SHP77 (cell line): Measurements from ENCODE around the gene ZDHHC11.
A peak's percentile ranks its signal among the peaks of the same experiment; 100 is the strongest.
"Not testable (repeated sequence)": the region's sequence is repeated elsewhere in the genome, so short reads cannot be mapped to it uniquely, and the experiment has no call there.

Source experiments
- DNase-seq, 2 experiments: peaks; one replicate each; lab custom pipeline; 2025; lab: John Stamatoyannopoulos, UW

ZDHHC11 gene

DNA sequence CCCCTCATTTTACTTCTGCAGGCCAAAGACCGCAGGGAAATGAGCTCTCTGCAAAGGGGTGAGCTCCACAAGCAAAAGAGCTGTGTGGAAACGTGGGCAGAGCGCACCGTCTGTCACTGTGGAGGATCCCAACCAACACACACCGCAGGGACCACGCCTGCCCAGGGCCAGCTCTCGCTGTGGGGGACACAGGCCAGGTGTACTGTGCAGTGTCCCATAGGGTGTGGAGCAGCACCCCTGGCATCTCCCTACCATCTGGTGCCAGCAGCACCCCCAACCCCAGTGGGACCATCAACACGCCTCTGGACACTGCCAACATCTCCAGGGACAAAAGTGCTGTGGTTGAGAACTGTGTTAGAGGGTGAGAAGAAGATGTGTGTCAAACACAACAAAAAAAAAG lies 27.9 kb upstream of the ZDHHC11 start:
- DNase-seq: not testable (repeated sequence)

GRCh38 chr5:878125-878524 lies 27.3 kb upstream of the ZDHHC11 start:
- no peak for DNase-seq

DNA sequence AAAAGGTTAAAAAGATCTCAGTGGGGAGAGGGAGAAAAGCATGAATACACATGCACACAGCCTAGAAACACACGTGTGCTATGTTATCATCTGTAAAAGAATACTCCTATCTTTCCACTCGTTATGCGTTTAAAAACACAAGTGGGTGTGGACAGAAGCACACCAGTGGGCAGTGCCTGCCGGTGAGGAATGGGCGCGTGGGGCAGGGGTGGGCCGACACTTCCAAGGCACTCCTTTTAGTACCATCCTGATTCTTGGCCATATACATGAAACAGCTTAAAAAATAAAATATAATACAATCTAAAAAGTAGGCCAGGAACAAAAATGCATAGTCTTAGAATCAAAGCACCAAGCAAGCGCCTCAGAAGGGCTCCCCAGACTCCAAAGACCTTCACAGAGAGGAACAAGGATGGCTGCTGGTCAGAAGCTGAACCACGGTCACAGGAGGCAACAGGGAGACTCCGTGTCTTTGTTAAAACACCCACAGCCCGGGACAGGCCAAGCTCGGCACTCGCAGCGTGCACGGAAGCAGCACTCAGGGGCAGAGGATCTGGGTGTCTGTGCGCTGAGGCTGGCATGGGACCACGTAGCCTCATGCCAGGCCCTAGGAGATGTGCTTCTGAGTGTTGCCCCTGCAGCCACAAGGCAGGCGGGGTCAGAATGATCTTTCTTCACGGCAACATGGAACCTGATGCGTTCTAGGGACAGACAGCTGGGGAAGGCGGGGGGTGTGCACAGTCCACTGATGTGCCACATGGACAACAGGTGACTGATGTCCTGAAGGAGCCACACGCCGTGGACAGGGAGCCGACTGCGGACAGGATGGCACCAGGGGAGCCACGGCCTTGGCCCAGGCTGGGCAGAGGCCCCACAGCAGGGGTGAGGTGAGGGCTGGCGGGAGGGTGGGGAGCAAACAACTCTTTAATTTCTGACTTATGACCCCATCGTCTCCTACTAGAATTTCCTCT lies 25.9 kb upstream of the ZDHHC11 start:
- no peak for DNase-seq

GRCh38 chr5:875931-876330 lies 25.1 kb upstream of the ZDHHC11 start:
- no peak for DNase-seq

DNA sequence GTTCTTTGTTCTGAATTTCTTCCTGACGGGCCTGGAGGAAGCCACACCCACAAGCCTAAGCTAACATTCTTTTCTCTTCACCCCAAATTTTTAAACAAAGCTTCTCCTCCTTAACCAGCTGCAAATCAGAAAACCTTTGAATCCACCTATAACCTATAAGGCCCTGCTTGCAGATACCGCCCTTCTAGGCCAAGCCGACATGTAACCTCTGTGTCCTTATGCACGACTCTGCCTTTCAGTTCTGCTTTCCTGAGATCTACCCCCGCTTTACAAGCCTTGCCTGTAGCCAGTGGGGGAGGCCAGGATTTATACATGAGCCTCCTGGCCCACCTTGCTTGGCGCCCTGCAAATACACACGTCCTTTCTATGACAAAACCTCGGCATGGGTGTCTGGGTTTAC lies 22.5 kb upstream of the ZDHHC11 start:
- no peak for DNase-seq

- DNase-seq: no peak
Measured at GRCh38 chr5:872301-872700, 21.5 kb upstream of the ZDHHC11 start.

GRCh38 chr5:871596-872298 lies 21.0 kb upstream of the ZDHHC11 start:
- no peak for DNase-seq

- no peak for DNase-seq
Measured at GRCh38 chr5:870956-871355, 20.2 kb upstream of the ZDHHC11 start.

DNA sequence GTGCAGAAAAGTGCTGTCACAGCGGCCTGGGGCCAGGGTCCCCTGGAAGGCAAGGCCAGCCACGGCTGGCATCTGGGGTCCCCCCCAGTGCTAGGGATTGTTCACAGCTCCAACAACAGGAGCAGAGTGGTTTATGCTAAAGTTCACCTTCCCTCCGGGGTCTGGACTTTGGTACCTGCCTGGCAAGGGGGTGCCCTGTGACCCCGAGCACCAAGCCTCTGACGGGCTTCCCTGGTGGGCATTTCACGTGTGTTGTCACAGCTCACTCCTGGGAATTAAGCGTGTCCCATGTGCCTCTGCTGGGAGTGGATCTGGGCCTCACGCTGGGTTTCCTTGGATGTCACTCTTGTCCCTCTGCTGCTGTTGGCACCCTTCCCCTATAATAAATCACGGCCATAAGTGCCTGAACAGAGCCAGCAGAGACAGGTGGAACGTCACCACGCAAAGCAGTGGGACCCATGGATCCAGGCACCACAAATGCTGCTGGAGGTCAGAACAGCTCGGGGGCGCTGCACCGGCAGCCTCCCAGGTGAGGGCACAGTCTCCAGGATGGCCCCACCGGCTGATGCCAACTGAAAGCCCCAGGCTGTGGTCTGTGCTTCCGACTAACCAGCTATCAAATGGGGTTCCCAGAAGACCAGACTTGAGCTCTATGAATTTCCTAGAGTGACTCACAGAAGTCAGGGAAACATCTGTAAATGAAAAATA lies 17.8 kb upstream of the ZDHHC11 start:
- no peak for DNase-seq

DNA sequence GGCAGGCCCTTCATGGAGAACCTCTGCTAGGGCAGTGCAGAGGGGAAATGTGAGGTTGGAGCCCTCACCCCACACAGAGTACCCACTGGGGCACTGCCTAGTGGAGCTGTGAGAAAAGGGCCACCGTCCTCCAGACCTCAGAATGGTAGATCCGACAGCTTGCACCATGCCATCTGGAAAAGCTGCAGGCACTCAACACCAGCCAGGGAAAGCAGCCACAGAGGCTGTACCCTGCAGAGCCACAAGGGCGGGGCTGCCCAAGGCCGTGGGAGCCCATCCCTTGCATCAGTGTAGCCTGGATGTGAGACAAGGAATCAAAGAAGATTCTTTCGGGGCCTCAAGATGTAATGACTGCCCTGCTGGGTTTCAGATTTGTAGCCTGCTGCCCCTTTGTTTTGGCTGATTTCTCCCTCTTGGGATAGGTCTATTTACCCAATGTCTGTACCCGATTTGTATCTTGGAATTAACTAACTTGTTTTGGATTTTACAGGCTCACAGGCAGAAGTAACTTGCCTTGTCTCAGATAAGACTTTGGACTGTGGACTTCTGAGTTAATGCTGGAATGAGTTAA lies 16.6 kb upstream of the ZDHHC11 start:
- DNase-seq: no peak

DNA sequence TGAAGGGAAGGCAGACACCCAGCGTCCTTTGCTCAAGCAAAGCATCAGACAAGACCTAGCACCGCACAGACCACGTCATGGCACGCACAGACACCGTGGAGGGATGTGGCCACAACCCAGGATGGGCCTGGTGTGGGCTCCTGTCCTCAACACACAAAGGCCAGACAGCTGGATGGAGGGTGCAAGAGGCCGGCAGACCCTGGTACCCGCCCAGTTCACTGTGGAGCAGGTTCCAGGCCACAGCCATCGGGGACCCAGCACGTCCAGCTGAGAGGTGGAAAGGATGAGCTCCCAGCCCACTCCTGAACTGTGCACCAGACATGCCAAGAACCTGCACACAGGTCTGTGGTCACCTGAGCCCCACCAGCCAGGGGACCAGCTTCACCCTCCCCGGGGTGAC lies 15.0 kb upstream of the ZDHHC11 start:
- DNase-seq: no peak

DNA sequence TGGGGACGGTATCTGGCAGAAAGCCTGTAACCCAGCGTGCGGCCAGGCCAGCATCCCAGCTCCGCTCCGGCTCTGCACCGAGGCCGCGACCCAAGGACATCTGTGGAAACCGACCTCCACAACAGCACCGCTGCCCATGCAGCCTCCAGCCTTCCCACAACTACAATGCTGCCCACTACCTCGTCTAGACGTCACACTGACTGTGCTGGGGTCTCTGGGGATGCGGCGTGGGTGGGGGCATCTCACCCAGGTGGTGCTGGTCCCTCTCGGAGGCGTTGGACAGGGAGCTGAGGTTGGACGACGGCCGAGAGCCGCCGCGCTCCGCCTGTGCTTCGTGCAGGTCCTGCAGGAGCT lies 14.4 kb upstream of the ZDHHC11 start:
- DNase-seq: no peak

GRCh38 chr5:864492-865167 lies 13.8 kb upstream of the ZDHHC11 start:
- DNase-seq: no peak

GRCh38 chr5:863244-863805 lies 12.5 kb upstream of the ZDHHC11 start:
- DNase-seq: peak in 1 of 2 experiments; percentile 11

DNA sequence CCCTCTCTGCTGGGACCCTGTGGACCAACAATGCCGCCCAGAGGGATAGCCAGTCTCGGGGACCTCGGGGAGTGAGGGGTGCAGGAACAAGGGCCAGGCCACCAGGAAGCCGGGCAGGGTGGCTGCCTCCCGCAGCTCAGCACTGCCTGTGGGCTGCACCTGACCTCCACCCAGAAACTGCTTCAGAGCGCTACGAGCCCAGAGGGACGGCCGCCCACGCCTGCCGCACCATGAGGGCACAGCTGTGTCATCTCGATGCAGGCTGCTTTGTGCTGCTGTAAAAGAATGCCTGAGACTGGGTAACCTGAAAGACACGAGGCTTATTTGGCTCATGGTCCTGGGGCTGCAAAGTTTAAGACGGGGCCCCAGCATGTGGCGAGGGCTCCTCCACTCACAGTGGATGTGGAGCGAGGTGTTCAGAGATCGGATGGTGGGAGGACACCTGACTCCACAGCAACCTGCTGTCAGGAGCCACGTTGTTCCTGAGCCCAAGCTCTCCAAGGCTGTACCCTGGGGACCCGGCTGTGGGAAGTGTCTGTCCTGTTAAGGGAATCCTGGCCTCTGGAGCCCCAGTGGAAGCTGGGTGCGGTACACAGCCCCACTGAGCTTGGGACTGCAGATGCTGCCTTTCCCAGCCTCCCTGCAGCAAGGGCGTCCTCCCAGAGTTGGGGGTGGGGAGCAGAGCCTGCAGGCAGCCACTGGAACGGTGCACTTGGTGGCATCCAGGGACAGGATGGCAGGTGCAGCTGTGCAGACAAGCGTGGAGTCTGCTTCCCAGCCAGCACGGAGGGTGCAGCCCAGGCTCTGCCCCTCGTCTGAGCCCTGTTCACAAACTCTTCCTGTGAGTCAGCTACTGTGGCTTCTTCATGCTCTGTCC lies 11.8 kb upstream of the ZDHHC11 start:
- peak in 1 of 2 experiments; percentile 32 for DNase-seq

GRCh38 chr5:861442-862366 lies 10.9 kb upstream of the ZDHHC11 start:
- no peak for DNase-seq

- DNase-seq: no peak
Measured at GRCh38 chr5:860506-861150, 9.8 kb upstream of the ZDHHC11 start.

GRCh38 chr5:859798-860296 lies 9.1 kb upstream of the ZDHHC11 start:
- no peak for DNase-seq

DNA sequence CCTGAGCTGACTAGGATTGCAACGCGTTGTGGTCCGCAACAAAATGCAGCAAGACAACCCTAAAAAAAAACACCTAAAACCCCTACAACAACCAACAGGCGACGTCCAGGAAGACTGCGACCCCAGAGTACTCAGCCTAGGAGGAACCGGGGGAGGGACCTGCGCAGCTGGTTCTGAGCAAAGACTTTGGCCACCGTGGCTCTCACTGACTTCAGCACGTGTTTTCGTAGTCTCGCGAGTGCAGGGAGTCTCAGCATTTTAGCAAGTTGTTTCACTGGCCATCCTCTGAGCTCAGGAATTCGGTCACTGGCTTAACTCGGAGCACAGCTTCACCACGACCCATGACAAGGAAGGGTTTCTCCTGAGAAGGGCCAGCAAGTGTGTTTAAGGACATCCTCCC lies 8.6 kb upstream of the ZDHHC11 start:
- no peak for DNase-seq
